MCF 10A (cell line): ENCODE data around the gene DNAI2. TPM values are rescaled to one million over a fixed set of nuclear protein-coding genes. Genes with fewer than 3 reads are reported as not detected.

Experiments used
- BruUV-seq: library from RNA; stranded (reverse); fragments of 400-500 nt; replicated peaks from 2 replicates; lab custom pipeline; 2021; lab: Mats Ljungman, UMichigan
- CTCF ChIA-PET: fragments of 300-600 bp; sonication (Branson Sonifier 250); formaldehyde crosslinking; extraction: SDS; loops from one replicate; lab custom pipeline; 2021; ENCODE audit warnings: antibody characterized with exemption, inconsistent platforms; lab: Yijun Ruan, JAX
- POLR2A ChIA-PET: fragments of 300-600, 350-650 bp; sonication (Branson Sonifier 250); formaldehyde crosslinking; extraction: SDS; loops from one replicate; lab custom pipeline; 2020; ENCODE audit warnings: antibody characterized with exemption, inconsistent platforms; lab: Yijun Ruan, JAX
- DNase-seq: peaks from one replicate; pipeline ENCODE4 v3.0.0-alpha.2; 2018; ENCODE audit not compliant: unreplicated experiment
- H3K27ac Mint-ChIP-seq: one replicate; pipeline ENCODE4 v1.8.0; 2022; ENCODE audit warnings: mild to moderate bottlenecking, low read depth, mixed read lengths; ENCODE audit not compliant: unreplicated experiment
- H3K27me3 Mint-ChIP-seq: one replicate; pipeline ENCODE4 v1.8.0; 2022; ENCODE audit warnings: mixed read lengths; ENCODE audit not compliant: insufficient read depth, unreplicated experiment
- H3K36me3 Mint-ChIP-seq: one replicate; pipeline ENCODE4 v1.8.0; 2022; ENCODE audit warnings: mild to moderate bottlenecking, moderate library complexity, mixed read lengths; ENCODE audit not compliant: insufficient read depth, unreplicated experiment
- H3K4me1 Mint-ChIP-seq: one replicate; pipeline ENCODE4 v1.8.0; 2022; ENCODE audit warnings: mixed read lengths; ENCODE audit not compliant: insufficient read depth, unreplicated experiment
- H3K4me3 Mint-ChIP-seq: one replicate; pipeline ENCODE4 v1.8.0; 2022; ENCODE audit warnings: mild to moderate bottlenecking, moderate library complexity, mixed read lengths; ENCODE audit not compliant: unreplicated experiment
- H3K9me3 Mint-ChIP-seq: one replicate; pipeline ENCODE4 v1.8.0; 2022; ENCODE audit warnings: mixed read lengths; ENCODE audit not compliant: unreplicated experiment
- intact Hi-C: fragments of 100-400 bp; cut with micrococcal nuclease; formaldehyde crosslinking; loops from 2 replicates; pipeline ENCODE4 v1.14.1; 2022
- total RNA-seq: library from RNA; stranded (reverse); gene quantifications from 2 replicates; pipeline ENCODE4 v1.2.3, GENCODE V29; 2022
- TF ChIP-seq, protein P1 (sequence below): fragments of 200-600 bp; IDR thresholded peaks from one replicate; pipeline ENCODE4 v1.8.0; 2022; ENCODE audit warnings: antibody characterized with exemption, mild to moderate bottlenecking; ENCODE audit not compliant: unreplicated experiment

The DNAI2 gene
- total RNA-seq, 1 experiment from 2014 or later = not detected

DNA sequence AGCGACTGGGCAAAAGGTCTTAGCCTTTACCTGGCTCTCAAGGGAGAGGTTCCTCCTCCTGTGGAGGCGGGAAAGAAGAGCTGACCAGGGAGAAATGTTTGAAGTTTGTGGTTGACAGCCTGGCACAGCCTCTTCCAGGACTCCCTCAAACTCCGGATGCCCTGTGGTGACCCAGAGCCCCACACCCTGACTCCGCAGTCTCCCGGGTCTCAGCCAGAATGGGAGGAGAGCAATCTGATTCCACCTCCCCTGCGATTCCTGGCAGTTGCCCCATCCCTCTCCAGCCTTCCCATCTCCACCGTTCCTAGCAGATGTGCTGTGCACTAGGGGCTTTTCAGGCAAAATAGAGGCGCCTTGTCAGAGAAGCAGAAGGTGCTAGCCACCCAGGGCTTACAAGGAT, 5.5 kb upstream of the DNAI2 start:
- intact Hi-C loops = no loop called here
- H3K27ac Mint-ChIP-seq = no peak overlapping the region
- no peak overlapping the region for H3K4me3 Mint-ChIP-seq
- H3K36me3 Mint-ChIP-seq = no peaks in the 10 kb centered on the region
- CTCF ChIA-PET = interaction anchor here (0.7 kb wide), 2 partner anchors 10 to 301 kb away, joined by 3 read pairs; no protein-coding TSS in a partner anchor
- no peak for DNase-seq
- no peaks in the 10 kb centered on the region for H3K9me3 Mint-ChIP-seq
- BruUV-seq = no TSS peak
- peaks cover 79% of the 10 kb centered on the region for H3K27me3 Mint-ChIP-seq
- POLR2A ChIA-PET = no interaction called here
- H3K4me1 Mint-ChIP-seq = no peaks in the 10 kb centered on the region
- TF ChIP-seq, protein P1, sequence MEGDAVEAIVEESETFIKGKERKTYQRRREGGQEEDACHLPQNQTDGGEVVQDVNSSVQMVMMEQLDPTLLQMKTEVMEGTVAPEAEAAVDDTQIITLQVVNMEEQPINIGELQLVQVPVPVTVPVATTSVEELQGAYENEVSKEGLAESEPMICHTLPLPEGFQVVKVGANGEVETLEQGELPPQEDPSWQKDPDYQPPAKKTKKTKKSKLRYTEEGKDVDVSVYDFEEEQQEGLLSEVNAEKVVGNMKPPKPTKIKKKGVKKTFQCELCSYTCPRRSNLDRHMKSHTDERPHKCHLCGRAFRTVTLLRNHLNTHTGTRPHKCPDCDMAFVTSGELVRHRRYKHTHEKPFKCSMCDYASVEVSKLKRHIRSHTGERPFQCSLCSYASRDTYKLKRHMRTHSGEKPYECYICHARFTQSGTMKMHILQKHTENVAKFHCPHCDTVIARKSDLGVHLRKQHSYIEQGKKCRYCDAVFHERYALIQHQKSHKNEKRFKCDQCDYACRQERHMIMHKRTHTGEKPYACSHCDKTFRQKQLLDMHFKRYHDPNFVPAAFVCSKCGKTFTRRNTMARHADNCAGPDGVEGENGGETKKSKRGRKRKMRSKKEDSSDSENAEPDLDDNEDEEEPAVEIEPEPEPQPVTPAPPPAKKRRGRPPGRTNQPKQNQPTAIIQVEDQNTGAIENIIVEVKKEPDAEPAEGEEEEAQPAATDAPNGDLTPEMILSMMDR = no peak

- H3K4me1 Mint-ChIP-seq = no peaks in the 10 kb centered on the region
- ChIA-PET CTCF (interaction anchor here (0.6 kb wide), 1 partner anchor 168 kb away, joined by 3 read pairs; no protein-coding TSS in a partner anchor), POLR2A (no interaction called here)
- no TSS peak for BruUV-seq
- TF ChIP-seq, protein P1 = no peak
- H3K36me3 Mint-ChIP-seq = no peaks in the 10 kb centered on the region
- intact Hi-C loops = no loop called here
- H3K9me3 Mint-ChIP-seq = no peaks in the 10 kb centered on the region
- no peak for DNase-seq
- H3K27me3 Mint-ChIP-seq = peaks cover 97% of the 10 kb centered on the region
- no peak overlapping the region for H3K4me3 Mint-ChIP-seq
- H3K27ac Mint-ChIP-seq = no peak overlapping the region
Measured at GRCh38 chr17:74270333-74270732, 3.7 kb upstream of the DNAI2 start.

GRCh38 chr17:74271281-74271680, 2.8 kb upstream of the DNAI2 start:
- H3K9me3 Mint-ChIP-seq = no peaks in the 10 kb centered on the region
- no peak for DNase-seq
- no peaks in the 10 kb centered on the region for H3K4me1 Mint-ChIP-seq
- no peak overlapping the region for H3K27ac Mint-ChIP-seq
- peaks cover 97% of the 10 kb centered on the region for H3K27me3 Mint-ChIP-seq
- intact Hi-C loops = no loop called here
- TF ChIP-seq, protein P1 = no peak
- no peaks in the 10 kb centered on the region for H3K36me3 Mint-ChIP-seq
- no TSS peak for BruUV-seq
- CTCF ChIA-PET = no interaction called here
- H3K4me3 Mint-ChIP-seq = no peak overlapping the region
- POLR2A ChIA-PET = no interaction called here

GRCh38 chr17:74271901-74272561, 2.0 kb upstream of the DNAI2 start:
- BruUV-seq = no TSS peak
- POLR2A ChIA-PET = no interaction called here
- intact Hi-C loops = no loop called here
- H3K27me3 Mint-ChIP-seq = peaks cover 98% of the 10 kb centered on the region
- no peaks in the 10 kb centered on the region for H3K4me1 Mint-ChIP-seq
- no peak for DNase-seq
- no peaks in the 10 kb centered on the region for H3K36me3 Mint-ChIP-seq
- H3K27ac Mint-ChIP-seq = no peak overlapping the region
- TF ChIP-seq, protein P1 = no peak
- no peak overlapping the region for H3K4me3 Mint-ChIP-seq
- H3K9me3 Mint-ChIP-seq = no peaks in the 10 kb centered on the region
- CTCF ChIA-PET = no interaction called here
